Fibroblast of lung (primary cell): ENCODE measurements around the gene ZDHHC22.

Experiments
- EZH2 ChIP-seq: IDR thresholded peaks from 2 replicates; pipeline ENCODE4 v1.5.1; 2012; ENCODE audit warnings: low read length, control low read depth, mild to moderate bottlenecking; ENCODE audit errors: missing control alignments
- TF ChIP-seq, protein P1 (sequence below), 2 donors: IDR thresholded peaks in 1 of 2; conservative IDR thresholded peaks in 1 of 2; 1 replicate in 1 of 2; 2 replicates in 1 of 2; pipeline ENCODE4 v1.5.1; 2011 to 2012; ENCODE audit warnings: low read length in 2 of 2, control low read depth in 1 of 2, inconsistent platforms in 1 of 2, low read depth in 1 of 2, mild to moderate bottlenecking in 1 of 2

DNA sequence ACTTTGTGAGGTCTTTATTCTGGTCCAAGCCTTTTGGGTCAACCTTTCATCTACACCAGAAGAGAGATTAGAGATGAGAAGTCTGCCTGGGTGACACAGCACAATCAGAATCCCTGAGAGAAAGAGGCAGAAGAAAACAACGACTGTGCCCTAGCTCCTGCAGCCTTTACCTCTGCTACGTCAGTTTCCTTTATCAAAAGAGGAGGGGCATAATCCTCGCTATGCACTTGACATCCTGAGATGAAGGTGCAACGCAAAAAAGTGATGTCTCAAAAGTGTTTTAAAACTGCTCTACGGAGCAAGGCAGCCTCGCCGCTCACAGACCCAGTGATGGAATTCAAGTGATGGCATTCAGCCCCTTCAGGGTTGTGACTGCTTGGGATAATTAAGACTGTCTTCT is 21.7 kb downstream of the ZDHHC22 start:
- TF ChIP-seq, protein P1, sequence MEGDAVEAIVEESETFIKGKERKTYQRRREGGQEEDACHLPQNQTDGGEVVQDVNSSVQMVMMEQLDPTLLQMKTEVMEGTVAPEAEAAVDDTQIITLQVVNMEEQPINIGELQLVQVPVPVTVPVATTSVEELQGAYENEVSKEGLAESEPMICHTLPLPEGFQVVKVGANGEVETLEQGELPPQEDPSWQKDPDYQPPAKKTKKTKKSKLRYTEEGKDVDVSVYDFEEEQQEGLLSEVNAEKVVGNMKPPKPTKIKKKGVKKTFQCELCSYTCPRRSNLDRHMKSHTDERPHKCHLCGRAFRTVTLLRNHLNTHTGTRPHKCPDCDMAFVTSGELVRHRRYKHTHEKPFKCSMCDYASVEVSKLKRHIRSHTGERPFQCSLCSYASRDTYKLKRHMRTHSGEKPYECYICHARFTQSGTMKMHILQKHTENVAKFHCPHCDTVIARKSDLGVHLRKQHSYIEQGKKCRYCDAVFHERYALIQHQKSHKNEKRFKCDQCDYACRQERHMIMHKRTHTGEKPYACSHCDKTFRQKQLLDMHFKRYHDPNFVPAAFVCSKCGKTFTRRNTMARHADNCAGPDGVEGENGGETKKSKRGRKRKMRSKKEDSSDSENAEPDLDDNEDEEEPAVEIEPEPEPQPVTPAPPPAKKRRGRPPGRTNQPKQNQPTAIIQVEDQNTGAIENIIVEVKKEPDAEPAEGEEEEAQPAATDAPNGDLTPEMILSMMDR (conservative IDR thresholded peaks at IDR 0.05 in 1 of 2, IDR thresholded peaks at IDR 0.05 in 1 of 2; ENCODE audit: low read depth in 1 of 2, low read length in 2 of 2) = no peak
- TF ChIP-seq EZH2 = no peak
